Endothelial cell of hepatic sinusoid (primary cell): ENCODE measurements around the gene ASRGL1.

Experiments
- in situ Hi-C: cut with HindIII; loops from 2 replicates; pipeline ENCODE4 v1.10.0; 2017; ENCODE audit warnings: low sequenced_read_pairs

Gene ASRGL1

DNA sequence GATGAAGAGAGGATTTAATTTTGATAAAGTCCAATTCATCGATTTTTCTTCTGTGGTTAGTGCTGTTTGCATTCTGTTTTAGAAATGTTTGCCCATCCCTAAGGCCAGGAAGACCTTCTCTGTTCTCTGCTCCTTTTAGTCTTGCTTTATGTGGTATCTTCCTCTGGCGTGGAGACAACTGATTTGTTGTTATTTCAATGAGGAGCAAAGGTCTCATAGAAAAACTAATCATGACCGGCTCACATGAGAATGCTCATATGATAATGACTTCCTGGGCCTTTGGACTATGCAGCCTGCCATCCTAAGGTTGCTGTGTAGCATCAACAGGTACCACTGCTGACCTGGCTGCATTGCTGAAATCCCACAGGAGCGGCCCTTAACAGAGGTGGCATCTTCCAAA is 101.4 kb downstream of the ASRGL1 start:
- in situ Hi-C loops: loop anchor here (5.0 kb wide), 2 partner anchors 59 to 114 kb away; no protein-coding TSS in a partner anchor

DNA sequence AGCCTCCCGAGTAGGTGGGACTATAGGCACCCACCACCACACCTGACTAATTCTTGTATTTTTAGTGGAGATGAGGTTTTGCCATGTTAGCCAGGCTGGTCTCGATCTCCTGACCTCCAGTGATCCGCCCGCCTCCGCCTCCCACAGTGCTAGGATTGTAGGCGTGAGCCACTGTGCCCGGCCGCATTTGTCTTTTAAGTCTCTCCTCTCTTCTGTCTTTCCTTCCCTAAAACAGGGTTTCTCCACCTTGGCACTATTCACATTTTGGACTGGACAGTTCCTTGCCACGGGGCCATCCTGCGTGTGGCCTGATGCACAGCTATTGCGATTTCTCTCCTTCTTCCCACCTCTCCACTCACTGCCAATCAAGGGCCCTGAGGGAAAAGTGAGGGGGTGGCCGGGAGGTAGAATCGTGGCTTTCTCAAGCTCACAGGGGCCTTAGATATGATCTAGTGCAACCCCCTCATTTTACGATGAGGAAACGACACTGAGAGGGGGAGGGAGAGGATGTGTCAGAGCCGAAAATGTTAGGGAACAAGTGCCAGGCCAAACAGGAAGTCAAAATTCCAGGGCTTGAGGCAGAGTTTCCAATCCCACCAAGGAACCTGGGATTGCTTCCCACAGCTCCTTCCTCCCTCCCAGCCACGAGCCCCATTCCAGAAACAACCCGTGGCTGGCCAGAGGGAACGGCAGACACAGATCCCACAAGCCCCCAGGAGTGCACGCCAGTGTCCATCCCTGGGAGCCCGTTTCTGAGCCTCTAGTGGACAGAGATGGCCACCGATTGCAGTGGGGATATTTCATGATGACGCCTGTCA is 102.7 kb downstream of the ASRGL1 start:
- in situ Hi-C loops: loop anchor here (5.0 kb wide), 2 partner anchors 57 to 112 kb away; no protein-coding TSS in a partner anchor
